GM19397 (cell line): ENCODE results near the gene SLC1A4.
"Not testable (repeated sequence)": the region's sequence is repeated elsewhere in the genome, so short reads cannot be mapped to it uniquely, and the experiment has no call there.

Experiments used
- ATAC-seq: cut with Tn5 transposase; IDR thresholded peaks from one replicate; pipeline ENCODE4 v1.9.1; 2021; ENCODE audit warnings: mild to moderate bottlenecking, moderate library complexity; ENCODE audit not compliant: unreplicated experiment

The SLC1A4 gene

DNA sequence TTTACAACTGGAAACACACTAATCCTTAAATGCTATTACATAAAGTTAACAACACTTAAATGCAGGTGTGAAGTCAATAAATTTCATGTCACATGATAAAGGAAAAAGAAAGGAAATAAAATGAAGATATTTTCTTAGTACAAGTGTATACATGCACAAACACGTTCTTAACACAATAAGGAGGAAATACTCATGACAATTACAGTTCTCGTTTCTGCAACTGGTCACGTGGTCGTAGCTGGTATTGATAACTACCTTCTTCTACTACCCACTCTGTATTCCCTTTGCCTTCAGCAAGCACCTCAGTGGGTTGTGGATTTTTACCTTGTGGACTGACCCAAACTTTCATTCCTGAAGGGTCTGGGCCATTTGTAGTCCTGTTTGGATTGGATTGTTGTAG, 26.1 kb upstream of the SLC1A4 start:
- ATAC-seq: not testable (repeated sequence)

DNA sequence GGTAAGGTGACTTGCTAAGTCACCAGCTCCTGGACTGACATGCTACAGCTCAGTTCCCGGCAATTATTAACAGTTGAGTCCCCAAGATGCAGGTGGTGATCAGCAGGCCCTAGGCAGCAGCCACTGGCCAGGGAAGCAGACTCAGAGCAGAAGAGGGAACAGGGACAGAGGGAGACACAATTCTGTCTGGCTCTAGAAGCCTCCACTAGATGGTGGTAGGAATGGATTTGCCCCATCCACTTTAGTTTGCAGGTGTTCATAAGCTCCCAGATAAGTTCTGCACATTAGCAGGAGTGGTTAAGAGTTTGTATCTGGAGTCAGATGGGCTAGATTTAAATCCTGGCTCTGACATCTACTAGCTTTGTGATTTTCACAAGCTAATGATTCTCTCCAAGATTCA, 25.5 kb upstream of the SLC1A4 start:
- no peak for ATAC-seq

DNA sequence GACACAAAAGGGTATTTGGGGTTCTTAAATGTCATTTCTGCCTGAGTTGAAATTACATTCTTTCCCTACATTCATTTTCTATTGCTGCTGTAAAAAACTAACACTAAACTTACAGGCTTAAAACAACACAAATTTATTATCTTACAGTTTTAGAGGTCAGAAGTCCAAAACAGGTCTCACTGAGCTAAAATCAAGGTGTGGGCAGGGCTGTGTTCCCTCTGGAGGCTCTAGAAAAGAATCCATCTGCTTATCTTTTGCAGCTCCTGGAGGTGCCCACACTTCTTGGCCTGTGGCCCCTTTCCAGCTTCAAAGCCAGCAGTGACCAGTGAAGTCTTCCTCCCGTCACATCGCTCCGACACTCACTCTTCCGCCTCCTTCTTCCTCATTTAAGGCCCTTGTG, 23.2 kb upstream of the SLC1A4 start:
- no peak for ATAC-seq

DNA sequence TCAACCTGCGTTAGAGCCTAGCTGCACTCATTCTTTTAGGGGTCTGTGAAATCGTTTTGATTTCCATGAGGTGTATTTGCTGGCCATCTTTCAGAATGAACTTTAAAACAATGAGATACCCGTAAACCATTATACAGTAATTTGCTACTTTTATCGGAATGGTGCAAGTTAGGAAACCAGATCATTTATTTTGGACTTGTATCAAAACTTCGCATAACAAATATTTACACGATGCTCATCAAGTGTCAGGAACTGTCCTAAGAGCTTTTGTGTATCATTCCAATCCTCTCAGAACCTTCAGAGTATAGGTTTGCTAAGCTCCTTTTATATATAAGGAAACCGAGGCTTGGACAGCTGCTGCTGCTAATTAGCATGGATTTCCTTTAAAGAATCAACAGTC, 22.4 kb upstream of the SLC1A4 start:
- ATAC-seq: no peak

DNA sequence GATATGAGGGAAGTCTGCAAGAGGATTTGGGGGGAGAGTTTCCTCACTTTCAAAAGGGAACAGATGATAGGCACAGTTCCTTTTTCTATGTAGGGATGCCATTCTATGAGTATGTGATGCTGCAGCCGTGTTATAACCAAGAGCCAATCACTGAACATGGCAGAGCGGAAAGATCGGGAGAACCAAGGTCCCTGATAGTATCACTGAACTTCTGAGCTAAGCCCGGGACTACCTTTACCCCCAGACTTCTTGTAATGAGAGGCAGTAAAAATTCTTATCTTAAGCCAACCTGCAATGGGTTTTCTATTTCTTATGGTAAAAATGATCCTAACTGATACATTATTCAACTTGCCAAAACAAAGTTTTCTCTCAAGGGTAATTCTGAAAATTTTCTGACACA, 21.6 kb upstream of the SLC1A4 start:
- no peak for ATAC-seq

DNA sequence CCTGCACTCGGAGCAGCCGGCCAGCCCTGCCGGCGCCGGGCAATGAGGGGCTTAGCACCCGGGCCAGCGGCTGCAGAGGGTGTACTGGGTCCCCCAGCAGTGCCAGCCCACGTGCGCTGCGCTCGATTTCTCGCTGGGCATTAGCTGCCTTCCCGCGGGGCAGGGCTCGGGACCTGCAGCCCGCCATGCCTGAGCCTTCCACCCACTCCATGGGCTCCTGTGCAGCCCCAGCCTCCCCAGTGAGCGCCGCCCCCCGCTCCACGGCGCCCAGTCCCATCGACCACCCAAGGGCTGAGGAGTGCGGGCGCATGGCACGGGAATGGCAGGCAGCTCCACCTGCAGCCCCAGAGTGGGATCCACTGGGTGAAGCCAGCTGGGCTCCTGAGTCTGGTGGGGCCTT, 20.1 kb upstream of the SLC1A4 start:
- not testable (repeated sequence) for ATAC-seq

DNA sequence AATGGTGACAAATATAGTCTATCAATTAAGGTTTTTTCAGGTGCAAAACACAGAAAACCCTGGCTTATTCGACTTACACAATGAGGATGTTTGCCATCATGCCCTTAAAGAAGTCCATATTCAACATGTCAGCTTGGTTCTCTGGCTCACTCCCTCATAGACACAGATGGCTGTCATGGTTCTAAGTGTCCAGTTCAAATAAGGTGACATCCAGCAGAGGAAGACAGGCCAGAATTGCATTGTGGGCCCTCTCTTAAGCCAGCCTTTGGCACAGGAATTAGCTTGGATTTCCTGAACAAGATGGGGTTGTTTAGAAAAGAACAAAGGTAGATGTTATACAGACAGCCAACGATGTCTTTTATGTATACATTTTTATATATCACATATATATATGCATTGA, 18.7 kb upstream of the SLC1A4 start:
- no peak for ATAC-seq

DNA sequence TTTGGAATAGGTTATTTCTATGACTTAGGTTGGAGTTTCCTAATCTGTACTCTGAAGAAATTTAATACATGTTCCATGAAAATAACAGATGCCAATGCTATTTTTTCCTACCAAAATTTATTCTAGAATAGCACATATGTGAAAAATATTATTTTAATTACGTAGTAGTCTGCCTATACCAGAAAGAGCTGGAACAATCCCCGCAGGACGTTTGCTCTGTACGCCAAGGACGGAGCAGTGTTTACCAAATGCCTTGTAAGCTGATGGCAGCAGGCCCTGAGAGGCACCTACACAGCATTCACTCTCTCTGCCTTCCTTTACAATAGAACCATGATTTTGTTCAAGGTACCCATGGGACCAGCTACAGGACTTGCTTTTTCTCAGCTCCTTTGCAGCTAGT, 16.8 kb upstream of the SLC1A4 start:
- no peak for ATAC-seq

DNA sequence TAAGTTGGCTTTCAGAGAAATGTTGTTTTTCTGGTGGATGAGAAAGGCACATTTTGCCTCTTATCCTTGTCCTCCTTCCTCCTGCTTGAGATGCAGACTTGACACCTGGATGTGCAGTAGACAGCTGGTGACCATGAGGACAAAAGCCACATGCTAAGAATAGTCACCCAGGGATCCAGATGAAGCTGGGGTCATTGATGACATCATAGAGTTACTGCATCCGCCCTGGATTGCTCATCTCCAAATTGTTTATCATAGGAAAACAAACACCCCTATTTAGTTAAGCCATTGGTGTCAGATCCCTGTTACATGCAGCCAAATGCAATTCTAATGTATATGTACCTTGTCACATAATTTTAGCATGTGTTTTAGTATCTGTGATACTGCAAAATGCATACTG, 16.3 kb upstream of the SLC1A4 start:
- no peak for ATAC-seq

DNA sequence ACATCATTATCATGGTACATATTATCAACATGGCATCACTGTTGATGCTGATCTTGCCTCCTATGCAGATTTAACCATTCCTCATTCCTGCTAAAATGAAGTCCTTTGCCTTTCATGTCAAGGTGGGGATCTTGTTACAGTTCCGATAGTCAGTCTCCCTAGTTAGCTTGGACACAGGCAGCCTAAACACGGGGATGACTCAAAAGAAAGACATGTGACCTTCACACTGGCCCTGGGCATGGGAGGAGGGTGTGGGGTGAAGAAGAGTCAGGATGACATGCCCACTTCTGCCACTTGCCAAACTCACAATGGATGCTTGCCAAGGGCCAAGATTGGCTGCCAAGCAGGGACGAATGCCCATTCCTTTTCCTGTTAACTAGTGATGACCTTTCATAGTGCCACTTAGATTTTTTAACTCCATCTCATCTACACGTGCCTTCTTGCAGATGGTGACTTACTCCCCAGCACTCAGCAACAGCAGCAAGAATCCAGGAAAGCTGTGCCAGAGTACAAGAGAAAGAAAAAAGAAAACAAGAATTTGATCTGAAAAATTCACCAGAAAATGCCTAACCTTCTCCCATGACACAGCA, 13.9 kb upstream of the SLC1A4 start:
- no peak for ATAC-seq

DNA sequence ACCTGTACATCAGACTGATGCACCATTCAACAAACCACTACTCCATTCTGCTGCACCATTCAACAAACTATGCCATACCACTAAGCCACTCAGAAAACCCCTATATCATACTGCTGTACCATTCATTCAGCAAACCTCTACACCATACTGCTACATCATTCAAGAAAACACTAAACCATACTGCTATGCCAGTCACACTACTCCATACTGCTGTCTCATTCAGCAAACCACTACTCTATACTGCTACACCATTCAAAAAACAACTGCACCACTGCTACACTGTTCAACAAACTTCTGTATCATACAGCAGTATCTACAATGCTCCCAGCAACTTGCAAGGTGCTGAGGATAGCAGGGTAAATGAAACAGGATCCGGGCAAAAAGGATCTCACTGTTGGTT, 12.9 kb upstream of the SLC1A4 start:
- ATAC-seq: no peak

DNA sequence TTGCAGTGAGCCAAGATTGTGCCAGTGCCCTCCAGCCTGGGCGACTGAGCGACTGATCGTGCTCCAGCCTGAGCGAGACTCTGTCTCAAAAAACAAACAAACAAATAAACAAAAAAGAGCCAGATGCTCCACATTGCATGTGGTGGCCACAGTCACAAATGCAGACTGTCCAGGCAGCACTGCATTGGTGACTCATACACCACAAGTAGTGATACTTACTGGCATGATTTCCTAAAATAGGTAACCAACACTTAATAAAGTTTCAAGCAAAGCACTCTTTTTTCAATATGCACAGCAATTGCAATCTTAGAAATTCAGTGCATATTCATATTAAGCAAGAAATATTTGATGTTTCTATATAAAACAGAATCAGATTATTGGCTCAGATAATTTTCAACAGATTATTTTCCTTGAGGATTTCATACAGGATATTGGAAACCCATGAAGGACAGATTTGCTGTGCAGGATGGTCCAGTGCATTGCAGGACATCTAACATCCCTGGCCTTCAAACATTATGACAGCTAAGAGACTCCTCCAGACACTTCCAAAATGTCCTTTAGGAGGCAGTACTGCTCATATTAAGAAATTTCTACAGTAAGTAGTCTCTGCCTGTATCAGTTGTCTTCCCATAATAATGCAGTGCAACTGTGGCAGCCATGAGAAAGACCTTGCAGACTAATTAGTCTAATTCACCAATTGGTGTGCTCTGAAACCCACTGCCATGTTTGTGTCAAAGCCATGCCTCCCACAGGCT, 10.5 kb upstream of the SLC1A4 start:
- no peak for ATAC-seq

DNA sequence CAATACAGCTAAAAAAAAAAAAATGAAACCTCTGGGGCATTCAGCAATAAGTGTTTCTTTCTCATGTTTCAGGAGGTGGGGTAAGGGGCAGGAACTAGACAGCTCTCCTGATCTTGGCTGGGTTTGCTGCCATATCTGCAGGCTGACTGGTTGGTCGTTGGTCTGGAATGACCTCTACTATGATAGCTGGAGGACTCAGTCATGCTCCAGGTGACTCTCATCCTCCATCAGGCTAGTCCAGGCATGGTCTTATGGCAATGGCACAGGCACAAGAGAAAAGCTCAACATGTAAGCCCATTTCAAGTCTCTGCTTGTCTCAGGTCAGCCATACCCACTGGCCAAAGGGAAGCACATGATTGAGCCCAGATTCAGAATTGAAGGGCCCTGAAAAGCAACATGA, 9.5 kb upstream of the SLC1A4 start:
- no peak for ATAC-seq

DNA sequence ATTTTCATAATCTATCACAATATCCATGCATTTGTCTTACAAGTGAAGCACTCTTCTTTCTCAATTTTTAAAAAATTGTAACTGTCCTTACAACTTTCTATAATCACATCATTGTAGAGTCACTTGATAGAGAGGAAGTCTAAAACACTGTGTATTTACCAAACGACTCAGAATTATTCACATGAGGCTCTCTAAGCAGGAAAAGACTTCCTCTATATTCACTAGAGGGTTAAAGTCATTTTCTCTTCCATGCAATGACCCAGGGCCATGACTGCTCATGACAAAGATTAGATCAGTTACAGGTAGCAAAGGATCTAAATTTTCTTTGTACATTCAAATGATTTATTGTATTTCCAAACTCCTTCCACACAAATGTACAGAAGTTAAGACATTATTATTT, 9.0 kb upstream of the SLC1A4 start:
- no peak for ATAC-seq

DNA sequence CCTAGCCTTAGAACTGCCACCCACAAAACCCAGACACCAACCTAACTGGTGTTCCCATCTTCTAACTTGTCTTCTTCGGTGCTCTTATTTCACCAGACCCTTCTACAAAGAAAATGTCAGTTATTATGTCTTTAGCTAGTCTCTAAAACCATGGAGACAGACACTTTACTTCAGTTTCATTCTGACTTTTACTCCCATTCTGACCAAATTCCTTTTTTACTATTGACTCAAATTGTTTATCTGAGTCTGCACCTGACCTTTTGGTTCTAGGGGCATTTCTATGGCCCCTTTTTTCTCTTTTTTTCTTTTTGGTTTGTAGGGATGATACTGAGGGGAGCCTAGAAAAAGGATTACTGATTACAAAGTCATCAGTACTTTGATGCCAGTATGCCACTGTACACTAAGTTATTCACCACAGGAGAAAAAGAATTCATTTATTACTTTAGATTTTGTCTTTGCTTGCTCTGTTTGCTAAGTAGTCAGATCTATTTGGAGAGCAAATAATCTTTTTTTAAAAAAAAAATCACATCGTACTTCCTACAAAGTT, 6.8 kb upstream of the SLC1A4 start:
- peak; percentile 38 for ATAC-seq

DNA sequence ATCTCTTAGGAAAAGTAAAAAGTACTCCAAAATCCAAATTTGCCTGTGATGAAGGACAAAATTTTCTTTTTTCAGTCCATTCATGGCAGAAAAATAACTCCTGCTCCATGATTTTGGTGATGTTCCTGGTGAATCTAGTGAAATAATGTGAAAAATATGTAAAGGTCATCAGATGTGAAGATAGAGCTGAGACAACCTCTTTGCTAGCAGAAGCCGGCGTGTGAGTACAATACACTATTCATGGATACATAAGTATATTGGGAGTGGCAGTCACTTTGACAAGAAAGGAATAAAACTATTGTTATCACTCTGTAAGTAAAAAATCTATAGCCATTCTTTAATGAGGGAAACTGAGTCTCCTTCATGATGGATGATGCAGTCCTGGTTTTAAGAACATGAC, 6.3 kb upstream of the SLC1A4 start:
- no peak for ATAC-seq

DNA sequence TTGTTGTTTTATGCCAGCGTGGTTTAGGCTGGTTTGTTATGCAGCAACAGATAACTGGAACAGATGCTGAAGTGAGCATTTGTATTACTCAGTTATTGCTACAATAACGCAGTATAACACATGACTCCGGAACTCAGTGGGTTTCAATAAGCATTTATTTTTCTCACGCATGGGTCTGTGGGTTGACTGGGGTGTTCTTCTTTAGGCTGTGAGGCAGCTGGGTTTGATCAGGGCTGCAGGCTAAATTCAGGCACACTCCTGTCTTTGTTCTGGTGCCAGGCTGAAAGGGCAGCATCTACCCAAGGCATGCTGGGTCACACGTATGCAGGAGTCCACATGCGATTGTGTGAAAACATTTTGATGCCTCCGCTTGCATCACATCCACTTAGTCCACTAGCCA, 3.8 kb upstream of the SLC1A4 start:
- ATAC-seq: no peak

DNA sequence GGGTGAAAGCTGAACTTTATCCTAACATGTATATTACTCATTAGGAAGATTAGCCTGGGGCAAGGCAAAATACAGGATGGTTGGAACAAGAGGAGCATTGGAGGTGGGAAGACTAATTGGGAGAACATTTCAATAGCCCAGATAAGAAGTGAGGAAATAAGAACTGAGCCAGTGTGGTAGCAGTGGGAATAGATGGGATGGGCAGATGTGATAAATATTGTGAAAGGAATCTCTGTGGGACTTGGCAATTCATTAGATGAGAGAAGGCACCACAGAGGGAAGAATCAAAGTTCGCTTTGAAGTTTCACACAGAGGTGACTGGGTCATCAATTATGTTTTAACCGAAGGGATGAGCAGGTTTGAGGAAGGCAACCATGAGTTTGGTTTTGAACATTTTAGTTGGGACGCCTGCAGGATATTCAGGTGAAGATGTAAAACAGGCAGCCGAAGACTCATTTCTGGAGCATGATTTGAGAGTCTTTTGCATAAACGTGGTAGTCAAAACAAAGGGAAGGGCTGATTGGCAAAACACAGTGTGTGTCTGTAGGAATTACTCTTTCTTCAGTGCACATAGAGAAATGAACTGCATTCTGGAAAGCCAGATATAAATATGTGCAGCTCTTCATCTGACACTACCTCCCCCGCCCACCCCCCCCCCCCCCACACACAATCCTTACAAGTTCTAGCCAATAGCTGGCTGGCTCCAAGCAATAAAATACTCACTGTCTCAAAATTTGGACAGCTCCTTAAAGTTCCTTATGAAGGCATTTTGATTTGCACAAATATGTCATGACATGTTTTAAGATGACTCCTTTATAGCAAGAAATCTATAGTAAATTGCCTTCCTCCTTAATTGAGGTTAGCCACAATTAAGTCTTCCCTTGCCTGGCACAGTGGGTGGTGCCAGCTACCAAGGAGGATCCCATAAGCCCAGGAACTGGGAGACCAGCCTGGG, 1.9 kb upstream of the SLC1A4 start:
- no peak for ATAC-seq

DNA sequence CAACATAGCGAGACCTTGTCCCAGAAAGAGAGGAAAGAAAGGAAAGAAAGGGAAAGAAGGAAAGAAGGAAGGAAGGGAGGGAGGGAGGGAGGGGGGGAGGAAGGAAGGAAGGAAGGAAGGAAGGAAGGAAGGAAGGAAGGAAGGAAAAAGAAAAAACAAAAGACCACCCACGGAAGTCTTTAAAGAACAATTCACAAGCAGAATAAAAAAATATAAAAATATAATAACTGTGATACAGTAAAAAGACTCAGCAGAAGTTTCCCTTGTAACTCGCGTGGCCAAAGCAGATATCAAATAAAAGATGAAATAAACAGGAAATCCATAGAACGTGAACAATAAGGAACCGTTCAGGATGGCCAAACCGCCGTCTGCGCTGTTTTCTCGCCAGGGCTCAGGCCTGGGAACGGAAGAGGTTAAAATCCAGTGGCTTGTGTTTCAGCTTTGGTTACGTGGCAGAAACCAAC, 1.2 kb upstream of the SLC1A4 start:
- ATAC-seq: no peak

DNA sequence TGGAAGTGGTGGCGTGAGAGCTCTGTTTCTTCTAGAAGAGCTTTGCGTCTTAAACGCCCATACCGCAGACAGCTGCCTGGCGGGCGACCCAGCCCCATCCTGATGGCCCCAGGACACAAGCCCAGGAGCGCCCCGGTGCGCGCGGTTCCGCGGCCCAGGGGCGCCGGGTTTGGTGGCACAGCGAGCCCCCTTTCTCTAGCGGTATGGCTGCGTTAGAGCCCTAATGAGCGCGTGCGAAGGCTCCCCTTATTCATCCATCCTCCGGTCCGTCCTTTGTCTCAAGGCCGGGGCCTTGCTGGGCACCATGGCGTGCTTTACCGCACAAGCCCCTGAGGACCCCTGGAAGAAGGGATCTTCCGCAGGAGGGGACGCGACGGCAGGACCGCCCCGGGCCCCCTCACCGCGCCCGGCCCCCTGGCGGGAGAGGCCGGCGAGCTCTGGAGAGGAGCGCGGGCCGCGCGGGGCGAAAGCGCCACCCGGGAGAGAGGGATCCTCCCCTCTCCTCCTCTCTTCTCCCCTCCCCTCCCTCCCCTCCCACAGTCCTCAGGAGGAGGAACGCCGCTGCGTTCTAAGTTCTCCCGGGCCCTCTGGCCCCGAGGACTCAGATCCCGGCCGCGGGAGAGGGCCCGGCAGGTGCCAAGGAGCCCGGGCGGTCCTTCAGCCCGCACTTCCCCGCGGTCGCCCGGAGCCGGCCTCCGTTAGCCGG, 626 bp upstream of the SLC1A4 start:
- peak; percentile 35 for ATAC-seq
